Activated naive CD4-positive, alpha-beta T cell treated with anti-CD3 and anti-CD28 coated beads, Interleukin-2, amount 10 ng/mL, durations not matched to agents 7 days and 5 days (primary cell): Measurements from ENCODE around the gene ZNF646.

ENCODE experiments used
- CTCF ChIA-PET: fragments of 350-600 bp; sonication (Branson Sonifier 250); formaldehyde crosslinking; loops from one replicate; lab custom pipeline; 2021; ENCODE audit warnings: antibody characterized with exemption; lab: Charles Lee
- DNase-seq: peaks from one replicate; pipeline ENCODE4 v3.0.0-alpha.2; 2020
- H3K27ac Mint-ChIP-seq: one replicate; pipeline ENCODE4 v1.8.0; 2021; ENCODE audit warnings: mild to moderate bottlenecking, moderate library complexity, mixed read lengths
- H3K27me3 Mint-ChIP-seq: one replicate; pipeline ENCODE4 v1.8.0; 2021; ENCODE audit warnings: mild to moderate bottlenecking, mixed read lengths
- H3K36me3 Mint-ChIP-seq: one replicate; pipeline ENCODE4 v1.8.0; 2021; ENCODE audit warnings: mixed read lengths
- H3K4me1 Mint-ChIP-seq: one replicate; pipeline ENCODE4 v1.8.0; 2021; ENCODE audit warnings: mixed read lengths
- H3K4me3 Mint-ChIP-seq: one replicate; pipeline ENCODE4 v1.8.0; 2021; ENCODE audit warnings: mild to moderate bottlenecking, moderate library complexity, mixed read lengths
- H3K9me3 Mint-ChIP-seq: one replicate; pipeline ENCODE4 v1.8.0; 2021; ENCODE audit warnings: mixed read lengths

ZNF646 gene

DNA sequence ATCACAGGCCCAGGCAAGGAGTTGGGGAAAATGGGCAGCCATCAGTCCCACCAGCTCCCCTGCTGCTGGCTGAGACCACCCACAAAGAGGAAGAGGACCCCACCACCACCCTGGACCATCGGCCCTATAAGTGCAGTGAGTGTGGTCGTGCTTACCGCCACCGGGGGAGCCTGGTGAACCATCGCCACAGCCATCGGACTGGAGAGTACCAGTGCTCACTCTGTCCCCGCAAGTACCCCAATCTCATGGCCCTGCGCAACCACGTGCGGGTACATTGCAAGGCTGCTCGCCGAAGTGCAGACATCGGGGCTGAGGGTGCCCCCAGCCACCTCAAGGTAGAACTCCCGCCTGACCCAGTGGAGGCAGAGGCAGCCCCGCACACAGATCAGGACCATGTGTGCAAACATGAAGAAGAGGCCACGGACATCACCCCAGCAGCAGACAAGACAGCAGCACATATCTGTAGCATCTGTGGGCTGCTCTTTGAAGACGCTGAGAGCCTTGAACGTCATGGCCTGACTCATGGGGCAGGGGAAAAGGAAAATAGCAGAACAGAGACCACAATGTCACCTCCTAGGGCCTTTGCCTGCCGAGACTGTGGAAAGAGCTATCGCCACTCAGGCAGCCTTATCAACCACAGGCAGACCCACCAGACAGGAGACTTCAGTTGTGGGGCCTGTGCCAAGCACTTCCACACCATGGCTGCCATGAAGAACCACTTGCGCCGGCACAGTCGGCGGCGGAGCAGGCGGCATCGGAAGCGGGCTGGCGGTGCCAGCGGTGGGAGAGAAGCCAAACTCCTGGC, 3.6 kb downstream of the ZNF646 start:
- H3K36me3 Mint-ChIP-seq: peaks cover 40% of the 10 kb centered on the region
- CTCF ChIA-PET: no interaction called here
- DNase-seq: no peak
- H3K27me3 Mint-ChIP-seq: no peaks in the 10 kb centered on the region
- peaks cover 30% of the 10 kb centered on the region for H3K4me1 Mint-ChIP-seq
- no peaks in the 10 kb centered on the region for H3K9me3 Mint-ChIP-seq
- no peak overlapping the region for H3K4me3 Mint-ChIP-seq
- H3K27ac Mint-ChIP-seq: no peak overlapping the region

DNA sequence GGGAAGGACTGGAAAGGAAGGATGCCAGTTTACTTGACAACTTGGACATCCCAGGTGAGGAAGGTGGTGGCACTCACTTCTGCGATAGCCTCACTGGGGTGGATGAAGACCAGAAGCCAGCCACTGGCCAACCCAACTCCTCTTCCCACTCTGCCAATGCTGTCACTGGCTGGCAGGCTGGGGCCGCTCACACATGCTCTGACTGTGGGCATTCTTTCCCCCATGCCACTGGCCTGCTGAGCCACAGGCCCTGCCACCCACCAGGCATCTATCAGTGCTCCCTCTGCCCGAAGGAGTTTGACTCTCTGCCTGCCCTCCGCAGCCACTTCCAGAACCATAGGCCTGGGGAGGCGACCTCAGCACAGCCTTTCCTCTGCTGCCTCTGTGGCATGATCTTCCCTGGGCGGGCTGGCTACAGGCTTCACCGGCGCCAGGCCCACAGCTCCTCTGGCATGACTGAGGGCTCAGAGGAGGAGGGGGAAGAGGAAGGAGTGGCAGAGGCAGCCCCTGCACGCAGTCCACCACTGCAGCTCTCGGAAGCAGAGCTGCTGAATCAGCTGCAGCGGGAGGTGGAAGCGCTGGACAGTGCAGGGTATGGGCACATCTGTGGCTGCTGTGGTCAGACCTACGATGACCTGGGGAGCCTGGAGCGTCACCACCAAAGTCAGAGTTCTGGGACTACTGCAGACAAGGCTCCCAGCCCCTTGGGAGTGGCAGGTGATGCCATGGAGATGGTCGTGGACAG, 4.5 kb downstream of the ZNF646 start:
- H3K4me1 Mint-ChIP-seq: peaks cover 30% of the 10 kb centered on the region
- no peak overlapping the region for H3K4me3 Mint-ChIP-seq
- H3K36me3 Mint-ChIP-seq: peaks cover 43% of the 10 kb centered on the region
- H3K9me3 Mint-ChIP-seq: no peaks in the 10 kb centered on the region
- no peaks in the 10 kb centered on the region for H3K27me3 Mint-ChIP-seq
- no peak overlapping the region for H3K27ac Mint-ChIP-seq
- CTCF ChIA-PET: no interaction called here
- no peak for DNase-seq

DNA sequence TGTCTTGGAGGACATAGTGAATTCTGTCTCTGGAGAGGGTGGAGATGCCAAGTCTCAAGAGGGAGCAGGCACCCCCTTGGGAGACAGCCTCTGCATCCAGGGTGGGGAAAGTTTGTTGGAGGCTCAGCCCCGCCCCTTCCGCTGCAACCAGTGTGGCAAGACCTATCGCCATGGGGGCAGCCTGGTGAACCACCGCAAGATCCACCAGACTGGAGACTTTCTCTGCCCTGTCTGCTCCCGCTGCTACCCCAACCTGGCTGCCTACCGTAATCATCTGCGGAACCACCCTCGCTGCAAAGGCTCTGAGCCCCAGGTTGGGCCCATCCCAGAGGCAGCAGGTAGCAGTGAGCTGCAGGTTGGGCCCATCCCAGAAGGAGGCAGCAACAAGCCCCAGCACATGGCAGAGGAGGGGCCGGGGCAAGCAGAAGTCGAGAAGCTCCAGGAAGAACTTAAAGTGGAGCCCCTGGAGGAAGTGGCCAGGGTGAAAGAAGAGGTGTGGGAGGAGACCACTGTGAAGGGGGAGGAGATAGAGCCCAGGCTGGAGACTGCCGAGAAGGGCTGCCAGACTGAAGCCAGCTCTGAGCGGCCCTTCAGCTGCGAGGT, 5.2 kb downstream of the ZNF646 start:
- H3K27me3 Mint-ChIP-seq: no peaks in the 10 kb centered on the region
- H3K27ac Mint-ChIP-seq: no peak overlapping the region
- CTCF ChIA-PET: no interaction called here
- H3K36me3 Mint-ChIP-seq: peaks cover 43% of the 10 kb centered on the region
- H3K4me3 Mint-ChIP-seq: no peak overlapping the region
- H3K4me1 Mint-ChIP-seq: peaks cover 30% of the 10 kb centered on the region
- H3K9me3 Mint-ChIP-seq: no peaks in the 10 kb centered on the region
- DNase-seq: no peak

DNA sequence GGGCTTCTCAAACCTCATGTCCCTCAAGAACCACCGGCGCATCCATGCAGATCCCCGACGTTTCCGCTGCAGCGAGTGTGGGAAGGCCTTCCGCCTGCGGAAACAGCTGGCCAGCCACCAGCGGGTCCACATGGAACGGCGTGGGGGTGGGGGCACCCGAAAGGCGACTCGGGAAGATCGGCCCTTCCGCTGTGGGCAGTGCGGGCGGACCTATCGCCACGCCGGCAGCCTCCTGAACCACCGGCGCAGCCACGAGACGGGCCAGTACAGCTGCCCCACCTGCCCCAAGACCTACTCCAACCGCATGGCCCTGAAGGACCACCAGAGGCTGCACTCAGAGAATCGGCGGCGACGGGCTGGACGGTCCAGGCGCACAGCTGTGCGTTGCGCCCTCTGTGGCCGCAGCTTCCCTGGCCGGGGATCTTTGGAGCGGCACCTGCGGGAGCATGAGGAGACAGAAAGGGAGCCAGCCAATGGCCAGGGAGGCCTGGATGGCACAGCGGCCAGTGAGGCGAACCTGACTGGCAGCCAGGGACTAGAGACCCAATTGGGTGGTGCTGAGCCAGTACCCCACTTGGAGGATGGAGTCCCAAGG, 5.9 kb downstream of the ZNF646 start:
- Mint-ChIP-seq H3K4me3 (no peak overlapping the region), H3K4me1 (peaks cover 23% of the 10 kb centered on the region), H3K27me3 (no peaks in the 10 kb centered on the region), H3K9me3 (no peaks in the 10 kb centered on the region), H3K27ac (no peak overlapping the region), H3K36me3 (peaks cover 37% of the 10 kb centered on the region)
- CTCF ChIA-PET: no interaction called here
- no peak for DNase-seq

DNA sequence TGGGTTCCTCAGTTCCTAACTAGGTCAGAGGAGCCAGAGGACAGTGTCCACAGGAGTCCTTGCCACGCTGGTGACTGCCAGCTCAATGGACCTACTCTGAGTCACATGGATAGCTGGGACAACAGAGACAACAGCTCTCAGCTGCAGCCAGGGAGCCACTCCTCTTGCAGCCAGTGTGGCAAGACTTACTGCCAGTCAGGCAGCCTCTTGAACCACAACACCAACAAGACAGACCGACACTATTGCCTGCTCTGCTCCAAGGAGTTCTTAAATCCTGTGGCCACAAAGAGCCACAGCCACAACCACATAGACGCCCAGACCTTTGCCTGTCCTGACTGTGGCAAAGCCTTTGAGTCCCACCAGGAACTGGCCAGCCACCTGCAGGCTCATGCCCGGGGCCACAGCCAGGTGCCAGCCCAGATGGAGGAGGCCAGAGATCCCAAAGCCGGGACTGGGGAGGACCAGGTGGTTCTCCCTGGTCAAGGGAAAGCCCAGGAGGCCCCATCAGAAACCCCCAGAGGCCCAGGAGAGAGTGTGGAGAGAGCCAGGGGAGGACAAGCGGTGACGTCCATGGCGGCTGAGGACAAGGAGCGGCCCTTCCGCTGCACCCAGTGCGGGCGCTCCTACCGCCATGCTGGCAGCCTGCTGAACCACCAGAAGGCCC, 6.7 kb downstream of the ZNF646 start:
- CTCF ChIA-PET: no interaction called here
- DNase-seq: no peak
- Mint-ChIP-seq H3K27ac (peak overlapping the region; percentile 5), H3K4me1 (peaks cover 15% of the 10 kb centered on the region), H3K4me3 (no peak overlapping the region), H3K36me3 (peaks cover 37% of the 10 kb centered on the region), H3K27me3 (no peaks in the 10 kb centered on the region), H3K9me3 (no peaks in the 10 kb centered on the region)

DNA sequence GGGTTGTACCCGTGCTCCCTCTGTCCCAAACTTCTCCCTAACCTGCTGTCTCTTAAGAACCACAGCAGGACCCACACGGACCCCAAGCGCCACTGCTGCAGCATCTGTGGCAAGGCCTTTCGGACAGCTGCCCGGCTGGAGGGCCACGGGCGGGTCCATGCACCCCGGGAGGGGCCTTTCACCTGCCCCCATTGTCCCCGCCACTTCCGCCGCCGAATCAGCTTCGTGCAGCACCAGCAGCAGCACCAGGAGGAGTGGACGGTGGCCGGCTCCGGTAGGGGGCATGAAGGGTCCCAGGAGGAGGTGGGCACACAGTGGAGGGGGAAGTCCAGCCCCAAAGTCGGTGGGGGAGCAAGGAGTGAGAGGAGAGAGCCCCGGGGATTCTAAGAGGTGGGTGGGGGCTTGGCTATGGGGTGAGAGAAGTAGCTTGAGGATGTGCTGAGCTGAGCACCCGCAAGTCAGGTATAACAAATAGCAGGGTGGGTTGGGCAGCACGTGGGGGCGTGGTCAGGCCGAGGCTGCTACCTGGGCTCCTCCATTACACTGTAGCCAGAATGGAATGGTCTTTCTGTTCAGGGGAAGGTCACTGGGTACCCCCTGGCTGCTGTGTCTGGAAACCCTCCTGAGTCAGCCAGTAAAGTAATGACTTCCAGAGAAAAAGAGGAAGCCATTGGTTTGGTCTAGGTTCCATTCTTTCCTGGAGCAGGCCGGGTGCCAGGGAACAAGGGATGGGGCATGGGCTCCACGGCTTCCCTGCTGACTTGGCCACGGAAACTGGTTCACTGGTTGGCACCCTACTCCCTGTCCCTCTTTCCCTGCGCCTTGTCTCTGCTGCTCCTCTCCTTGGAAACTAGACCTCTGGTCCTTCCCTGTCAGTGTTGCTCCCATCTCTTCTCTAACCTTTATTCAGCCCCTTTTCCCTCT, 7.5 kb downstream of the ZNF646 start:
- Mint-ChIP-seq H3K4me3 (no peak overlapping the region), H3K27me3 (no peaks in the 10 kb centered on the region), H3K9me3 (no peaks in the 10 kb centered on the region), H3K36me3 (peaks cover 35% of the 10 kb centered on the region), H3K4me1 (peaks cover 11% of the 10 kb centered on the region), H3K27ac (no peak overlapping the region)
- CTCF ChIA-PET: interaction anchor here (0.9 kb wide), 1 partner anchor 128 kb away, joined by 3 read pairs; no protein-coding TSS in a partner anchor
- DNase-seq: no peak

DNA sequence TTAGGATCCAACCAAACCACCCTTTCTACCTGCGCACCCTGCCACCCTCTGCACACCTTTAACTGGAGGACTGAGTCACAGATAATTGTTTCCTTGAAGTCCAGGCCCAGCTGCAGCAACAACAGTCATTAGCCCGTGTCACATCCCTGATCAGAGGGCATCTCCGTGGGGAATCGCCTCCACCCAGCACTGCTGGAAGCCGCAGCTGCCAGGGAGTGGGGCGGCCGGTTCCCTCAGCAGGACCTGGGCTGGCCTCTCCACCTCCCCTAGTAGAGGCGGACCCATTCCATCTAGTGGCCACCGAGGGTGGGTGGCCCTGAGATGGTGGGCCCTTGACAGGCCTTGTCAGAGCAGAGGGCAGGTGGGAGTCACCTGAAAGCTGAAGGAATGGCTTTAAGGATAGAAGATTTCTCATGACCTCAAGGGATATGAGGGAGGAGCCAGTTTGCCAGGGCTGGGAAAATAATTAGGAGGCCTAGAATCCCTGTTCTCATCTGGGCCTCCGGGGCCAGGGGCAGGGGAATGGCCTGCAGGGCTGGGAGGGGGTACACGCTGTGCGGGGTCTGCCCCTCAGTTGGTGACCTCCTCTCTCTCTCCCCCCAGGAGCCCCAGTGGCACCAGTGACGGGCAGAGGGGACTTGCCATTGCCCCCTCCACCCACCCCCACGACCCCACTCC, 8.3 kb downstream of the ZNF646 start:
- Mint-ChIP-seq H3K4me1 (peaks cover 11% of the 10 kb centered on the region), H3K9me3 (no peaks in the 10 kb centered on the region), H3K36me3 (peaks cover 33% of the 10 kb centered on the region), H3K27ac (peak overlapping the region; percentile 33), H3K4me3 (no peak overlapping the region), H3K27me3 (no peaks in the 10 kb centered on the region)
- CTCF ChIA-PET: interaction anchor here (0.9 kb wide), 1 partner anchor 129 kb away, joined by 3 read pairs; no protein-coding TSS in a partner anchor
- DNase-seq: no peak

DNA sequence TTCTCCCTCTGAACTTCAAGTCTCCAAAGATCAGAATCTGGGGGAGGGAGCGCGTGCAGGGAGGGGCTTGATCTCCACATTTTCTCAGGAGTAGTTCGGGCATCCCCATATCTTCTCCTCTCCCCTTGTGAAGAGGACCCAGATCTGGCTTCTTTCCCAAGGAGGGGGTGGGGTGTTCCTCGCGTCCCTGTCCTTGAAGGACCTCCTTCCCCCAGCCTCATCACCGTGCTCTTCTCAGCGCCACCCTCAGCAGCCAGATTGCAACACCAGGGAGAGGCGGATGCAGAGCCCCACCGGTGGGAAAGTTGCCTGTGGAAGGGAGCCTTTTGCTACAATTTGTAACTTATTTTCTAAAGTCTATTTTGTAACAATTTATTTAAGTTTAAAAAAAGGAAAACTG, 8.9 kb downstream of the ZNF646 start:
- Mint-ChIP-seq H3K27ac (no peak overlapping the region), H3K27me3 (no peaks in the 10 kb centered on the region)

DNA sequence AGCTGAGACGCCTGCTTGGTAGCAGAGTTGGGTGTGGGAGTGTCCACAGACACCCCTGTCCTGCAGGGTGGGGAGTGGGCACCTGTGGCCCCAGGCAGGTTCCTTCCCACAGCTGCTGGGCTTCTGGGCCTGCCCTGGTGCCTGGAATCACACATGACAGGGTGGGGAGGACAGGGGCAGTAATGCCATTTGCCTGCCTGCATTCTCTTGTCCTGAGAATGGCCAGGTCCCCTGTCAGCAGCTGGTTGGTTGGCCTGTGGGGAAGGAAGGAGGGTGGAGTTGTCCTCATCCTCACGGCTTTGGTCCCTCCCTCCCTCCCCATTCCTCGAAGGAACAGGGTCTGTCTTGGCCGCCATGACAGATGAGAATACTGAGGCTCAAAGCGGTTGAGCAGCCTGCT, 9.3 kb downstream of the ZNF646 start:
- no peak for DNase-seq
- peaks cover 24% of the 10 kb centered on the region for H3K36me3 Mint-ChIP-seq
- peaks cover 8% of the 10 kb centered on the region for H3K4me1 Mint-ChIP-seq
- H3K27me3 Mint-ChIP-seq: no peaks in the 10 kb centered on the region
- H3K9me3 Mint-ChIP-seq: no peaks in the 10 kb centered on the region
- no peak overlapping the region for H3K27ac Mint-ChIP-seq
- no peak overlapping the region for H3K4me3 Mint-ChIP-seq
- CTCF ChIA-PET: no interaction called here

More for the DNA sequence above, 8.9 kb downstream of the ZNF646 start:
- Mint-ChIP-seq H3K4me3 (no peak overlapping the region), H3K9me3 (no peaks in the 10 kb centered on the region), H3K36me3 (peaks cover 27% of the 10 kb centered on the region), H3K4me1 (peaks cover 8% of the 10 kb centered on the region)
- CTCF ChIA-PET: no interaction called here
- DNase-seq: no peak

DNA sequence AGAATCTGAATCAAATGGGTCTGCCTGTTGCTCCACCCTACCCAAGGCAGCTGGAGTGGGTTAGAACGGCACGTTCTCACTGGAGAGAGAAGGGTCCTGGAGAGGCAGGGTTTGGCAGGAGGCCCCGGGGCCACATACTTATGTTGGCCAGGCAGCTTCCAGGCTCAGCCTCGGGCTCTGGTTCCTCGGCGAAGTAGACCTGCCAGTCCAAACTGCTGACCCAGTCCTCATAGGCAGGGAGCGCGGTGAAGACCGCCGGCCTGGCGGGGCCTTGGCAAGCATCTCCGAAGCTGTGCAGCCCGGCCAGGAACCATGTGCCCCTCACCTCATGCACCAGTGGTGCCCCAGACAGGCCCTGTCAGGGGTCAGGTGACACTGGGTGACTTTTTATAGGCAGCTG, 9.8 kb downstream of the ZNF646 start:
- H3K27ac Mint-ChIP-seq: no peak overlapping the region

DNA sequence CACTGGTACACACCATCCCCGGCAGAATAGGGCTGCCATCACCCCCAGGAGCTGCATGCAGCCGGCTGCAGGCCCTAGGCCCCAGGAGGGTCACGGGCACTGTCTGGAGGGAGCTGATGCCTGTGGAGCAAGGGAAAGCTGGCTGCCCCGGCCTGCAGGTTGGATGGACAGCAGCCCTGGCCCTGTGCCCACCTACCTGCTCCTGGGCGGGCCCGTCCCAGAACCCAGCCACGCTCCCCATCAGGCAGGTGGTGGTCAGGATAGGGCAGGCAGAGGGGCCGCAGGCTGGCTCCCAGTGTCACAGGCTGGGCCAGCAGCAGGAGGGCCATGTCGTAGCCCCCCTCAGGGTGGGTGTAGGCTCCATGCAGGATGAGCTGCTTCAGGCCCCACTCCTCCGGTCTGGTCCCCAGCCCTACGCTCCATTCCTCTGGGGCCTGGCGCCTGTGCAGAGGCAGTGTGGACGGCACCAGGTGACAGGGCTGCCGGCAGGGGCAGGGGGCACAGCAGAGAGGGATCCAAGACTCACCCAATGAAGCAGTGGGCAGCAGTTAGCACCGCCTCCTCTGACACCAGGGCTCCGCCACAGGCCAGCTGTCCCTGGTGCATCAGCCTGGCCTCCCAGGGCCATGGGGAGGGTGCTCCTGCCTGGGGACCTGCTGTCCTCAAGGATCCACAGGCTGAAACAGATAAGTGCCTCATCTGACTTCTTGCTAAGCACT, 10.5 kb downstream of the ZNF646 start:
- Mint-ChIP-seq H3K4me3 (no peak overlapping the region), H3K27ac (no peak overlapping the region), H3K27me3 (no peaks in the 10 kb centered on the region), H3K9me3 (no peaks in the 10 kb centered on the region), H3K4me1 (peaks cover 5% of the 10 kb centered on the region), H3K36me3 (peaks cover 17% of the 10 kb centered on the region)
- CTCF ChIA-PET: no interaction called here
- DNase-seq: no peak

More for the DNA sequence above, 9.8 kb downstream of the ZNF646 start:
- Mint-ChIP-seq H3K9me3 (no peaks in the 10 kb centered on the region), H3K4me1 (peaks cover 8% of the 10 kb centered on the region), H3K36me3 (peaks cover 20% of the 10 kb centered on the region), H3K27me3 (no peaks in the 10 kb centered on the region), H3K4me3 (no peak overlapping the region)
- CTCF ChIA-PET: no interaction called here
- no peak for DNase-seq

DNA sequence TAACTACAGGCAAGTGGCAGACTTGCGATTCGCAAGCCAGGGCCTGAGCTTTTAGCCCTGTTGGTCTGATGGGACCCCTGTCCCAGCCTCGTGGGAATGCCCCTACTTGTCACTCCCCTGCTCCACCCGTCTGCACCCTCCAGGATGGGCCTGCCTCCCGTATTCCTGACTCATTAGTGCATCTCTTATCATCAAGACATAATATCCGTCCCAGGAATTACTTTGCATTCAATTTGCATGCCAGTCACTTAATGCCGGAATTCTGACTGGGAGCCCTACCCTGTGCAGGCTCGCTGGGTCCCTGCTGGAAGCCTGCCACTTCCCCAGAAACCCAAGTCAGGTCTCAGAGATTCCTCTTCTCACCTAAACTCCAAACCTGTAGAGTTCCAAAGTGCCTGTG, 11.2 kb downstream of the ZNF646 start:
- Mint-ChIP-seq H3K27me3 (no peaks in the 10 kb centered on the region), H3K36me3 (peaks cover 17% of the 10 kb centered on the region), H3K27ac (no peak overlapping the region), H3K4me3 (no peak overlapping the region), H3K9me3 (no peaks in the 10 kb centered on the region), H3K4me1 (peaks cover 5% of the 10 kb centered on the region)
- CTCF ChIA-PET: interaction anchor here (0.9 kb wide), 1 partner anchor 100 kb away, joined by 3 read pairs; no protein-coding TSS in a partner anchor
- no peak for DNase-seq
